ENCODE measurements around the gene IL11. TPM values are rescaled to one million over a fixed set of nuclear protein-coding genes. Genes with fewer than 3 reads are reported as not detected.
"Not testable (repeated sequence)": the region's sequence is repeated elsewhere in the genome, so short reads cannot be mapped to it uniquely, and the experiment has no call there.

The IL11 gene
- polyA plus RNA-seq, 1 donor: 0.66 TPM

- H3K27me3 ChIP-seq (ENCODE audit: control insufficient read depth, insufficient read depth, low read length): no peaks in the 10 kb centered on the region
- no peaks in the 10 kb centered on the region for H3K9me3 ChIP-seq (ENCODE audit: control insufficient read depth, low read depth, low read length)
- H3K27ac ChIP-seq (ENCODE audit: low read length): peak within 1 kb of the TSS; percentile 98
- H3K36me3 ChIP-seq (ENCODE audit: control insufficient read depth, insufficient read depth, low read length): peaks cover 22% of the 10 kb centered on the region
- H3K4me3 ChIP-seq (ENCODE audit: low read length): peak within 1 kb of the TSS; percentile 65
- WGBS (ENCODE audit: insufficient coverage, low lambda C conversion rate): no CpG with 5 or more reads among the region's 63 CpGs
- peaks cover 19% of the 10 kb centered on the region for H3K4me1 ChIP-seq (ENCODE audit: control insufficient read depth, insufficient read depth, low read length)
- peak; percentile 100 for DNase-seq
Observed at GRCh38 chr19:55339105-55339888, 31.0 kb downstream of the IL11 start, which contains the start of gene KMT5C. KMT5C (plus strand) TSS chr19:55339876; CDS start chr19:55341937, 2,061 bp downstream.

- no peaks in the 10 kb centered on the region for H3K36me3 ChIP-seq (ENCODE audit: control insufficient read depth, insufficient read depth, low read length)
Observed at GRCh38 chr19:55336101-55336500, 34.2 kb downstream of the IL11 start.

DNA sequence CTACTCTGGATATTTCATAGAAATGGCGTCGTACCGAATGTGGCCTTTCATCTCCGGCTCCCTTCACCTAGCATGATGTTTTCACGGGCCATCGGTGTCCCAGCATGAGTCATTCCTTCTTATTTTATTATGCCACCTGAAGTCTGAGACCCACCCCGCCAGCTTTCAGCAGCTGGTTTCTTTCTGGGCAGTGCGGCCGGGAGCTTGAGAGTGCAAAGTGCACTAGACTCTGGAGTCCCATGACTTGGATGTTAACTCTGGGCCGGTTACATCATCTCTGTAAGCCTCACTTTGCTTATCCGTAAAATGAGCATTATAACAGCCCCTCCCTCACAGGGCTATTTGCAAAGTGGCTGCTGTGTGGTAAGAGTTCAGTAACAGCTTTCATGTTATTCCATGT lies 36.4 kb downstream of the IL11 start:
- no peak overlapping the region for H3K4me3 ChIP-seq (ENCODE audit: low read length)
- WGBS (ENCODE audit: insufficient coverage, low lambda C conversion rate): no CpG with 5 or more reads among the region's 11 CpGs
- DNase-seq: peak; percentile 96 to 99

More at GRCh38 chr19:55336101-55336500, 34.2 kb downstream of the IL11 start:
- no peak for DNase-seq
- no peak overlapping the region for H3K4me3 ChIP-seq (ENCODE audit: low read length)
- no peaks in the 10 kb centered on the region for H3K27me3 ChIP-seq (ENCODE audit: control insufficient read depth, insufficient read depth, low read length)
- peaks cover 24% of the 10 kb centered on the region for H3K4me1 ChIP-seq (ENCODE audit: control insufficient read depth, insufficient read depth, low read length)
- no CpG with 5 or more reads among the region's 7 CpGs for WGBS (ENCODE audit: insufficient coverage, low lambda C conversion rate)
- peaks cover 2% of the 10 kb centered on the region for H3K9me3 ChIP-seq (ENCODE audit: control insufficient read depth, low read depth, low read length)
- H3K27ac ChIP-seq (ENCODE audit: low read length): no peak overlapping the region

DNA sequence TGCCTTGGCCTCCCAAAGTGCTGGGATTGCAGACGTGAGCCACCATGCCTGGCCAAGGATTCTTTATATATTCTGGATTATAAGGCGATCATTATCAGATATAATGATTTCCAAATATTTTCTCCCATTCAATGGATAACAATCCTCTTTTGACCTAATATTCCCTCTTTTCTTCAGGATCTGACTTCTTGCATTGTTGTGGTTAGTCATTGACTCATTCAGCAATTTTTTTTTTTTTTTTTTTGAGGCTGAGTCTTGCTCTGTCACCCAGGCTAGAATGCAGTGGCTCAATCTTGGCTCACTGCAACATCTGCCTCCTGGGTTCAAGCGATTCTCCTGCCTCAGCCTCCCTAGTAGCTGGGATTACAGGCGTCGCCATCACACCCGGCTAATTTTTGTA lies 40.5 kb downstream of the IL11 start:
- peaks cover 21% of the 10 kb centered on the region for H3K4me1 ChIP-seq (ENCODE audit: control insufficient read depth, insufficient read depth, low read length)

More for the DNA sequence above, 36.4 kb downstream of the IL11 start:
- Histone ChIP-seq H3K27ac (ENCODE audit: low read length) (peak overlapping the region; percentile 92), H3K27me3 (ENCODE audit: control insufficient read depth, insufficient read depth, low read length) (no peaks in the 10 kb centered on the region), H3K4me1 (ENCODE audit: control insufficient read depth, insufficient read depth, low read length) (peaks cover 19% of the 10 kb centered on the region), H3K36me3 (ENCODE audit: control insufficient read depth, insufficient read depth, low read length) (no peaks in the 10 kb centered on the region), H3K9me3 (ENCODE audit: control insufficient read depth, low read depth, low read length) (peaks cover 3% of the 10 kb centered on the region)

DNA sequence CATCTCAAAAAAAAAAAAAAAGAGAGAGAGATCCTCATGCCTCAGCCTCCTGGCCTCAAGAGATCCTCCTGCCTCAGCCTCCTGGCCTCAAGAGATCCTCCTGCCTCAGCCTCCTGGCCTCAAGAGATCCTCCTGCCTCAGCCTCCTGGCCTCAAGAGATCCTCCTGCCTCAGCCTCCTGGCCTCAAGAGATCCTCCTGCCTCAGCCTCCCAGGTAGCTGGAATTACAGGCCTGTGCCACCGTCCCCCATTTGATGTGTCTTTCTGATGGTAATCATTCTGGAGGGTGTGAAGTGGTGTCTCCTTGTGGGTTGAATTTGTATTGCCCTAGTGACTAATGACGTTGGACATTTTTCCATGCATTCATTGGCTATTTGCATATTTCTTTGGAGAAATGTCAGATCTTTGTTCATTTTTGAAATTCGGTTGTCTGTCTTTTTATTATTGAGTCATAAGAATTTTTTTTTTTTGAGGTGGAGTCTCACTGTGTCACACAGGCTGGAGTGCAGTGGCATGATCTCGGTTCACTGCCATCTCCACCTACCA lies 41.4 kb downstream of the IL11 start:
- not testable (repeated sequence) for H3K27me3 ChIP-seq (ENCODE audit: control insufficient read depth, insufficient read depth, low read length); H3K4me3 ChIP-seq (ENCODE audit: low read length); H3K36me3 ChIP-seq (ENCODE audit: control insufficient read depth, insufficient read depth, low read length); H3K27ac ChIP-seq (ENCODE audit: low read length); H3K9me3 ChIP-seq (ENCODE audit: control insufficient read depth, low read depth, low read length); DNase-seq
- peaks cover 14% of the 10 kb centered on the region for H3K4me1 ChIP-seq (ENCODE audit: control insufficient read depth, insufficient read depth, low read length)
- 95% methylated on average over 2 of the region's 4 CpGs for WGBS (ENCODE audit: insufficient coverage, low lambda C conversion rate)

More for the DNA sequence above, 40.5 kb downstream of the IL11 start:
- not testable (repeated sequence) for H3K36me3 ChIP-seq (ENCODE audit: control insufficient read depth, insufficient read depth, low read length); H3K4me3 ChIP-seq (ENCODE audit: low read length); H3K27ac ChIP-seq (ENCODE audit: low read length); DNase-seq; H3K27me3 ChIP-seq (ENCODE audit: control insufficient read depth, insufficient read depth, low read length); H3K9me3 ChIP-seq (ENCODE audit: control insufficient read depth, low read depth, low read length)
- no CpG with 5 or more reads among the region's 6 CpGs for WGBS (ENCODE audit: insufficient coverage, low lambda C conversion rate)

GRCh38 chr19:55325172-55325571 lies 45.1 kb downstream of the IL11 start, which contains the start of gene TMEM150B:
TMEM150B (minus strand) TSS chr19:55325341; CDS start chr19:55321036, 4,305 bp downstream.
- Histone ChIP-seq H3K27me3 (ENCODE audit: control insufficient read depth, insufficient read depth, low read length) (no peaks in the 10 kb centered on the region), H3K4me3 (ENCODE audit: low read length) (no peak within 1 kb of the TSS), H3K36me3 (ENCODE audit: control insufficient read depth, insufficient read depth, low read length) (no peaks in the 10 kb centered on the region), H3K4me1 (ENCODE audit: control insufficient read depth, insufficient read depth, low read length) (peaks cover 28% of the 10 kb centered on the region), H3K9me3 (ENCODE audit: control insufficient read depth, low read depth, low read length) (peaks cover 5% of the 10 kb centered on the region), H3K27ac (ENCODE audit: low read length) (peak within 1 kb of the TSS; percentile 8)
- 100% methylated on average over 4 of the region's 14 CpGs for WGBS (ENCODE audit: insufficient coverage, low lambda C conversion rate)
- no peak for DNase-seq

GRCh38 chr19:55324662-55325061 lies 45.6 kb downstream of the IL11 start:
- WGBS (ENCODE audit: insufficient coverage, low lambda C conversion rate): no CpG with 5 or more reads among the region's 6 CpGs
- Histone ChIP-seq H3K9me3 (ENCODE audit: control insufficient read depth, low read depth, low read length) (peaks cover 5% of the 10 kb centered on the region), H3K4me1 (ENCODE audit: control insufficient read depth, insufficient read depth, low read length) (peaks cover 33% of the 10 kb centered on the region), H3K4me3 (ENCODE audit: low read length) (no peak overlapping the region), H3K27me3 (ENCODE audit: control insufficient read depth, insufficient read depth, low read length) (no peaks in the 10 kb centered on the region), H3K36me3 (ENCODE audit: control insufficient read depth, insufficient read depth, low read length) (no peaks in the 10 kb centered on the region), H3K27ac (ENCODE audit: low read length) (no peak overlapping the region)
- DNase-seq: no peak

GRCh38 chr19:55322204-55322885 lies 47.9 kb downstream of the IL11 start:
- peaks cover 4% of the 10 kb centered on the region for H3K36me3 ChIP-seq (ENCODE audit: control insufficient read depth, insufficient read depth, low read length)
- H3K4me1 ChIP-seq (ENCODE audit: control insufficient read depth, insufficient read depth, low read length): peaks cover 31% of the 10 kb centered on the region
- no peaks in the 10 kb centered on the region for H3K27me3 ChIP-seq (ENCODE audit: control insufficient read depth, insufficient read depth, low read length)
- peak overlapping the region; percentile 54 for H3K4me3 ChIP-seq (ENCODE audit: low read length)
- H3K9me3 ChIP-seq (ENCODE audit: control insufficient read depth, low read depth, low read length): peaks cover 5% of the 10 kb centered on the region
- no CpG with 5 or more reads among the region's 12 CpGs for WGBS (ENCODE audit: insufficient coverage, low lambda C conversion rate)
- DNase-seq: peak; percentile 74 to 88
- H3K27ac ChIP-seq (ENCODE audit: low read length): peak overlapping the region; percentile 89

GRCh38 chr19:55321466-55322137 lies 48.7 kb downstream of the IL11 start:
- Histone ChIP-seq H3K4me1 (ENCODE audit: control insufficient read depth, insufficient read depth, low read length) (peaks cover 31% of the 10 kb centered on the region), H3K9me3 (ENCODE audit: control insufficient read depth, low read depth, low read length) (peaks cover 7% of the 10 kb centered on the region), H3K27ac (ENCODE audit: low read length) (peak overlapping the region; percentile 89), H3K27me3 (ENCODE audit: control insufficient read depth, insufficient read depth, low read length) (no peaks in the 10 kb centered on the region), H3K36me3 (ENCODE audit: control insufficient read depth, insufficient read depth, low read length) (peaks cover 8% of the 10 kb centered on the region), H3K4me3 (ENCODE audit: low read length) (peak overlapping the region; percentile 54)
- no CpG with 5 or more reads among the region's 9 CpGs for WGBS (ENCODE audit: insufficient coverage, low lambda C conversion rate)
- DNase-seq: peak; percentile 79 to 91
